GM19035 (cell line): Measurements from ENCODE around the gene RPS27L.

Experiments
- ATAC-seq: cut with Tn5 transposase; IDR thresholded peaks from one replicate; pipeline ENCODE4 v1.9.1; 2021; ENCODE audit not compliant: unreplicated experiment

RPS27L gene

DNA sequence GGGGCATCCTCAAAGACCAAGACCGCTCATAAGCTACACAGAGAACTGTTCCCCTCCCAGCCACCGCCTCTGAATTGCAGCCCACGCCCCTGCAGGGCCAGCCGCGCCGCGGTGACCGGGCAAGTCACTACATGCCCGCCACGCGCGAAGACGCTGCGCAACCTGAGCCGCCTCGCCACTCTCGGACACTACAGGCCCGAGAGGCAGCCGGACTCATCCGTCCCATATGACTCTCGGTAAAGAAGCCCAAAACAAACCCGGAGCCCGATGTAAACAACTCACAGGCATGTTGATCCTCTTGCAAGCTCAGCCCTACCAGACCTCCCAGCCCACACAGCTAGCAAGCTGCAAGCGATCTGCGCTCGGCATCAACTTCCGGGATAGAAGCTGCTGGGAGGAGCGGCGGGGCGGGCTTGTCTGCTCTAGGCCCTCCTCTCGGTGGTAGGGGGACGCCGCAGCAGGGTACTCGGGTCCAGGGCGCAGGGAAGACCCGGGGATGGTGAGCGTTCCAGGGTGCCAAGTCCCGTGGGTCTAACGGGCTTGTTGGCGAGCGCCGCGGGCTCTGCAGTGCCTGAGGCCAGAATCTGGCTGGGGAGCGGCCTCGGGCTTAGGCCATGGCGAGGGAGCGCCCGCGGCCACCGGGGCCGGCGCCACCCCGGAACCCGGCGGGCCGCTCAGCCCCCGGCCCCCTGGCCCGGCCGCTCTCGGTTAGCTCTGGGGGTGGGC, at the start of gene RPS27L:
TSS of gene RPS27L (minus strand) at position 360 of the 726 bp plus-strand sequence. CDS start at position 288, 72 bp downstream.
- ATAC-seq = peak; percentile 86

DNA sequence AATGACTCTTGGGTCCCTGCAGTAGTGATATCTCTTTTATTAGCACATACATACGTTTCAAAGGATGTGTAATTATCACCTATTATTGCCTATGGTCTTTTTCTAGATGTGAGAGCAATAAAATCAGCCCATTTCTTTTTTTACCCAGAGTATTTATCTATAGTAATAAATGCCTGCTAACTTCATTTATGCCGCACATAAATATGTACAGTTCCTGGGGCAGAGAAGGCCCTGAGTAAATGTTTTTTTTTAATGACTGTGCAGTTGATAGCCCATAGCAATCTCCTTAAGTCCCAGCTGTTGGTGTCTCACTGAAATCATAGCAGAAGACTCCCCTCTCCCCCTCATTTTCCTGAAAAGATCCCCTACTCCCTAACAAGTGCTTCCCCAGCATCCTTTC, 48.8 kb upstream of the RPS27L start:
- no peak for ATAC-seq

DNA sequence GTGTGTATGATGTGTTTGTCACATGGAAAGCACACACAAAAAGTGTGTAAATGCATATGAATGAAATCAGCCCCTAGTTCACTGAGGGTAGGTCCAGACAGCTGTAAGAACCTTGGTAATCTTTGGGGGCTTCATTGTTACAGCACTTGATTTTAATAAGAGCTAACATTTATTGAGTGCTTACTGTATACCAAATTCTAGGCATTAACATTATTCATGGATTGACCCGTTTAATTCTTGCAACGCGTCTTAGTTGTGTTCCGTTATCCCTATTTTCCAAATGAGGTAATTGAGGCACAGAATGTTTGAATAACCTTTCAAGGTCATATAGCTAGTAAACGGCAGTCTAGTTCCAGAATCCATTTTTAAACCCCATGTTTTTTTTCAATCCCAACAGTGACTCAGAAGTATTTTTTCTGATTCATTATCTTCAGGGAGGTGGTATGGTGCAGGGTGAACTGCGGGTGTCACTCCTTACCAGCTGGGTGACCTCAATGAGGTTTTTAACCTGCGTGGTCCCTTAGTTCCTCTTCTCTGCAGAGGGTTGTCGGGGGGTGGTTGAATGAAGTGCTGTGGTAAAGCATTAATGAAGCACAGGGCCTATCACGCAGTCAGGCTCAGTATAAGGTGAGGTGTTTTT, 46.3 kb upstream of the RPS27L start:
- ATAC-seq = no peak

DNA sequence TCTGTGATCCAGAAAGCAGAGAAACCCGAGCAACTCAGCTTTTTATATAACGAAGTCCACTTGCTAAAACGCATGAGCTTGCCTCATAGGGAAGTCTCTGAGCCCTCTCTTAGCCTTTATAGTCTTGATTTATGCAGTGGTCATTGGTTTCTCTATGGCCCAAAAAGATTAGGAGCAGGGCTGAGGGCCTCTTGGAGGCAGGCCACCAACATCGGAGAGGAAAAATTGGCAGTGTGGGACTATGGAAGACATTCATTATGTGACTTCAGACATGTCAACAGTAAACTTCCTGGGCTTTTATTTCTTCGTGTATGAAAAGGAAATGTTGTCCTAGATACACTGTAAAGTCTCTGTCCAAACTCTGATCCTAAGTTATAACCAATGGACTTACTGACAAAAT, 45.6 kb upstream of the RPS27L start:
- ATAC-seq = no peak

DNA sequence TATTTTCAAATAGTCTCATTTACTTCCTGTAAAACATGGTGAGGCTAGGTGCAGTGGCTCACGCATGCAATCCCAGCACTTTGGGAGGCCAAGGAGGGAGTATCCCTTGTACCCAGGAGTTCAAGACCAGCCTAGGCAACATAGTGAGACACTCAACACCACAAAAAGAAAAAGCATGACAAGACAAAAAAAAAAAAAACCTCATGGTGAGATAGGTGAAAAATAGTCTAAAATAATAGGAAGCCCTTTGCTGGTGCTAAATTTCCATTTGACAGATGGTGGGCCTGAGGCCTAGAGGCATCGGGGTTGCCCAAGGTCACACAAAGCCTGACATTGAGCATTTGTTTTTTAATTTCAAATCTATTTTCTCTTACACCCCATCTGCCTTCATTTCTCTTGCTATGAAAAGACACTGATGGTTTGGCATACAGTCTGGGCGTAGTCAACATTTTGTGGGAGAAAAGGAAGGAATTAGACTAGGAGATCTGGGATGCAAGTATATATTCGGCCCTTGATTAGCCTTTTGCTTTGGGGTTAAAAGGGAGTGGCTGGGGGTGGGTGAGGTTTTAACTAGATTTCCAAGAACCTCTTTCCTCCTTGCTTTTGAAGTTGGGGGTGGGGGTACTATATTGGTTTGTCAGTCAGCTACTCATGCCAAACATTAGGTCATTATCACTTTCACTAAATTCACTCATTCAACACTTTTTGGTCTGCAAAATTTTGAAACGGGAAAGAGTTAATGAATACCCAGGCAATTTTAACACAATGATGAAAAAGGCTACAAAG, 43.4 kb upstream of the RPS27L start:
- no peak for ATAC-seq

DNA sequence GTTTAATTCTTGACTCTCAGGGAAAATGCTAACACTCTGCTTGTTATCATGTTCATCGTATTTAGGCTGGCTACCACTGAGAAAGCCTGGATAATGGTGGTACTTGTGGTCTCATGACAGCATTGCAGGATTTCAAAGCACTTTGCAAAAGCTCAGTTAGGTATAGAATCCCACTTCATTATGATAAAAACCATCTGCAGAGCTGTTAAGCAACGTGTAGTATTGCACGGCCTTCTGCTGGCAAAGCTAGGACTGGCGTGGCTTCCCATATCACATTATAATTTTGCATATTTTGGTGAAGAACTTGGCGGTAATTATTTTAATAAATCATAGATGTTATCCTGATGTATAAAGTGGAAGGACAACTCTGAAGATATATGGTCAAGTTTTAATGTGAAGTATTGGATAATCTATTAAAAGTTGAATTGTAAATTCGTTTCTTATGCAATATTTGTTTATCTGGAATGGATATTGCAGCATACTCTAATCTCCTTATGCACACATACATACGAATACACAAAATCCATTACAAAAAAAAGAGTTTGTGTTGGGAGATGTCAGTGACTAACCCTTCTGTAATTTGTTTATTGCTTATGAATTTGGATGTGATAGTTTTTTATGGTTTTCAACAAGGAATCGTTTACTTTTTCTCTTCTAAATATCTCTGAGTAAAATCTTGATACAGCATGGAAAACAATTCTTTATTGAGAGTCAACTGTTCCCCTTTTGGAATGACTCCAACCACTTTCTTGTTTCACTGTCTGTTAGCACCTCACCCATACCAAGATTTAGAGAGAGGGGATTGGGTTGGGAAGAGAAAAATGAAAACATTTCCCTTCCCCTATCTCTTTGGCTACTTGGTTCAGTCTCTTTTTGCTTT, 41.3 kb upstream of the RPS27L start:
- ATAC-seq = no peak

DNA sequence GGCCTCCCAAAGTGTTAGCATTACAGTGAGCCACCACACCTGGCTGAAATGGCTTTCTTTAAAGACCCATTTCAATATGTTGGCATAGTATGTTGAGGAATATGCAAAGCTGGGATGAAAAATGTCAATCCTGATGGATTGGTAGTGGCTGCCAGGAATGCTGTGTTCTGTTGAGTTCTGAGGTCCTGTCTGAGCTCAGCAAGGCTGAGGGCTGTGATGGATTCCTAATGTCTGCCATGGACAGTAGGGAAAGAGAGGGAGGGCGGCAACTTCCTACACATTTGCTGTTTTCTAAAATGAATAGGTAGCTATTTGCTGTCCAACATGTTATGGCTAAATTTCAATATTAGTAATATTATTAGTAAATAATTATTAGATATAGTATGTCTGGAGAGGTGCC, 40.3 kb upstream of the RPS27L start:
- no peak for ATAC-seq

DNA sequence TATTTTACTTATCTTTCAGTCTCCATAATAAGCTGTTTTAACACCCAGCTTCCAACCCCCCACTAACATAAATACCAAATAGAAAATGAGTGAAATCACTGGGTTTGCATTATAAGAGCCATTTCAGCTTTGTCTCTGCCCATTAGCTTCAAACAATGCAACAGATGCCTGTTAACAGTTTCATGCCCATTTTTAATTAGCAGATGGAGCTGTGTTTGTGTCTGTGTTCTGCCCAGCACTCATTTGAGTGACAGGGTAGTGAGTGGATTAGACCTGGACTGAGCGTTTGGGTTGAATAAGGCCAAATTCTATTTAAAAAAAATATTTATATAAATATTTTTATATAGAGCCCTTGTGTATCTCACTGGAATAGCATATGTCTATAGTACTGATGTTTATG, 39.6 kb upstream of the RPS27L start:
- ATAC-seq = no peak

DNA sequence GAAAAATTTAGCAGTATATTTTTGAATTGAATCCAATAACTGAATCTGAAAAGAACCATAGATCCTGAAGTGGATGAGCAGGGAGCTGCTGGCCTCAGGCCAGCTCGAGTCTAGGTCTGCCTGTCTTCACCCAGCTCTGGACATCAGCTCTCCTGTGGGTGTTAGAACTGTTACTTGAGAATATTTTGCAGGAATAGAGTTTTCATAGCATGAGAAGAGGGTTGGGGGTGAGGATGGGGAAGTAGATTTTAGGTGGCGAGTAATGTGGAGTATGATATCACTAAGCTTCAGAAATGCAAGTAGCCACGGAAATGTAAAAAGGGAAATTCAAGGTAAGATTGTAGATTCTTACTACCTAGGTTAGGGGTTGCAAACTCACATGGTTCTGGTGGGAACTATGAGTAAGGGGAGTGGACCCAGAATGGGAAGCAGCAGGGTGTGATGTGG, 38.3 kb upstream of the RPS27L start:
- ATAC-seq = no peak

DNA sequence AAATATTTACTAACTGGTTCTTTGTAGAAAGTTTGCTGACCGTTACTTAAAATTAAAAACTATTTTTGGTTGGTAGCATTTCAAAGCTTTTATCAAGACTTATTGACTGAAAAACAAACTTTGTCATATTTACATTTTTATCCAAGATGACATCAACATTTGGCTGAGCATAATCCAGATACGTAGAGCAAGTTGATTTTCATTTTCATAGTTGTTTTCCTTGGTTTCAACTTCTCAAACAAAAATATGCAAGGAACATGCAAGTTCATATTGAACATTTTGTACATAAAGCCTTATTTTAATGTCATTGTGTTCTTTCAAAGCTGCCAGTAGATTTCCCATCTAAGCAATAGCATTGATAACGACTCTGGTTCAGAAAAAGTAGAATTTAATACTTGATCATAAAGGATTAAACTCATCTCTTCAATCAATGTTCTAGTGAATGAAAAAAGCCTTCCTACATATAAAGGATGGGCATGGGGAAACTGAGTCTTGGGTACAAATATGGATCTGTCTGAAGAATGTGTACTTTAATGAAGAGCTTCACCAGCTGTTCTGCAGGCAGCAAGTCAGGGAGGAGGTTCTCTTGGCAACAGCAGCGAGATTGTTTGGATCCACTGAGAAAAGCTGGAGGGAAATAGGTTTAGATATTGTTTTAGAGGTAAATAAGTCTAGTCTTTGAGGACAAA, 37.7 kb upstream of the RPS27L start:
- ATAC-seq = no peak

DNA sequence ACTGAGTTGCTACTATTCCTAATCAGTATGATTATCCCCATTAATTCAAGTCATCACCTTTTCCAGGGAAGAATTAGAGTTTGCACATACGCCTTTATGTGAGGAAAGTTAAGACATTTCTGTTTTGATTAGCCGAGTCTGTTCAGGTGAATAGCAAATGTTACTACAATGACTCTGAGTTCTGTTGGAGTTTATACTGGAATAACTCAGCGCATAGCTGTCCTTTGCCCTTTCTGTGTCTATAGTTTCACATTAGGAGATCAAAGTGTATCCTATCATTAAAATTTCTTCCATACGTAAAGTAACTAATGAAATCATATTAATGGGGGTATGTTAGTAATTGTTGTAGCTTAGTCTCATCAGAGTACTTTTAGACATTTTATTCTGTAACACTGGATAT, 37.0 kb upstream of the RPS27L start:
- no peak for ATAC-seq

DNA sequence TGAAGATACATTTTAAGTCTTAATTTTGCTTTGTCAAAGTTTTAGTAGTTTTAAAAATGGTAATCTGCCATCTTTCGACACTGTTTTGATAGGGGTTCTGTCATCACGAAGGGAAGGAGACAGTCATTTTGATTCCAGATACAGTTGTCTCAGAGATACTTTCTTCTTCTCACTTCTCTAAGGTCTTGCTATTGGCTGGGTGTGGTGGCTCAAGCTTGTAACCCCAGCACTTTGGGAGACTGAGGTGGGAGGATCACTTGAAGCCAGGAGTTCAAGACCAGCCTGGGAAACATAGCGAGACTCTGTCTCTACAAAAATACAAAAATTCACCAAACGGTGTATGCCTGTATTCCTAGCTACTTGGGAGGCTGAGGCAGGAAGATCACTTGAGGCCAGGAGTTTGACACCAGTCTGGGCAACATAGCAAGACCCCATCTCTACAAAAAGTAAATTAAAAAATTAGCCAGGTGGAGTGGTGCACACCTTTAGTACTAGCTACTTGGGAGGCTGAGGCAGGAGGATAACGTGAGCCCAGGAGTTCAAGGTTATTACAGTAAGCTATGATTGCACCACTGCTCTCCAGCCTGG, 35.4 kb upstream of the RPS27L start:
- no peak for ATAC-seq

DNA sequence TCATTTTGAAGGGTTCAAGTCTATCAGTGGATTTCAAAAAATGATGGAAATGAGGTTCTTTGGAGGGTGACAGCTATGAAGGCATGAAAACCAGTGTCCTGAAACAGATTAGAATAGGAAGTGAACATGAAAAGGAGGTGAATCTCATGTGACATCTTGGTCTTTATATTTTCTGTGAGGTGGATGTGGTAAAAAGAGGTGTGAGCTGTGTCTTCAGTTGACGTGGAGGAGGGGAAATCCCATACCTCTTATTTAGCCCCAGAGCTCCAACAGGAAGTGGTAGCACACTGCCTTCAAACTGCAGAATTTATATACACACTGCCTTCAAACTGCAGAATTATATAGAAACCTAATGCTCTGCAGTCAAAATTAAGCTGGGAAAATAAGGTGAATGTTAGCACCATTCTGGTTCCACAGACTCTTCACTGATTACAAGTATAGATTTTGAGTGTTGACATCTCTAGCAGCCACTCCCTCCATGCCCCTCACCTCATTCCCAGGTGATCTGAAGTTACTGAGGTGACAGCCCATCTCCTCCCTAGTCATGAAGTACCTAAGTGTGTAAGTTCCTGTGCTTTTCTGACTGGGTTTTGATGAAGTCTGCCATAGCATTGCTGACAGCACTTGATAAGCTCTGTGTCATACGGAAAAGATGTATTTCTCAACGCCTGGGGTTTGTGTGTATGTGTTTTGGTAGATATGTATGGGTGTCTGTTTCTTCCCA, 34.8 kb upstream of the RPS27L start:
- peak; percentile 36 for ATAC-seq

DNA sequence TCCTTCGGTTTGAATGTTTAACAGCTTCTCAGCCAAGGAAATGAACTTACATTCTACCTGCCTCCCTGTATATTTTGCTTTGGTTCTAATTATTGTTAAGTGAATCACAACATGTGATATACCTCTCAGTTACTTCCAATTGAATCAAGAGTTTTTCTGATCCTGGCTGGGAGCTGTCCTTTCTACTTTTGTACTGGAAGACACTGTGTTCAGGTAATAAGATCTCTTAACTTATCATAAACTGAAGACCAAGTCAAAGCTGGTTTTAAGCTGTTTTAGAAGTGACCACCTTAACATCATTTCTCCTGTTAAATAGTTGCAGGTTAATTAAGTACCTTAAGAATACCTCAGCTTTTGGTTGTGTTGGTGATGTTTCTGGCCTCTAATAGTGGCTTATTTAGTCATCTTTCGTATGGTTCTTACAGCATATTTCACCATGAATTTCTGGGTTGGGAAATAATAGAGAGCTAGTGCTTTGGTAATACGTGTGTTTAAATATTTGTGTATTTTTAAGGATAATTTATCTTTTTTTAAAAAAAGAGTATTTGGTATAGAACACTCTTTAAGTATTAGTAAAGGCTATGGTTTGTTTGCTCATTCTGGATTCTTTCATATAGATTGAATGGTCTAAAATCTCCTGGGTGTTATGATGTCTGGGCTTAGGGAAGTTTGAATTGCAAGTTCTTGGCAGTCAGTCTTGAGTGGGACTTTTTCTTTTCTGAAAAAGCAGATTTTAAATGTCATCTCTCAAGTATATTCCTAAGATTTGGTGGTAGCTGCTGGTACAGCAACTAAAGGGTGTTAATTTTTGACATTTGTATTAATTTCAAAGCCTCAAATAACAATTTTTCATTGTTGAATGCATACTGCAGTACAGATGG, 33.7 kb upstream of the RPS27L start:
- ATAC-seq = no peak

DNA sequence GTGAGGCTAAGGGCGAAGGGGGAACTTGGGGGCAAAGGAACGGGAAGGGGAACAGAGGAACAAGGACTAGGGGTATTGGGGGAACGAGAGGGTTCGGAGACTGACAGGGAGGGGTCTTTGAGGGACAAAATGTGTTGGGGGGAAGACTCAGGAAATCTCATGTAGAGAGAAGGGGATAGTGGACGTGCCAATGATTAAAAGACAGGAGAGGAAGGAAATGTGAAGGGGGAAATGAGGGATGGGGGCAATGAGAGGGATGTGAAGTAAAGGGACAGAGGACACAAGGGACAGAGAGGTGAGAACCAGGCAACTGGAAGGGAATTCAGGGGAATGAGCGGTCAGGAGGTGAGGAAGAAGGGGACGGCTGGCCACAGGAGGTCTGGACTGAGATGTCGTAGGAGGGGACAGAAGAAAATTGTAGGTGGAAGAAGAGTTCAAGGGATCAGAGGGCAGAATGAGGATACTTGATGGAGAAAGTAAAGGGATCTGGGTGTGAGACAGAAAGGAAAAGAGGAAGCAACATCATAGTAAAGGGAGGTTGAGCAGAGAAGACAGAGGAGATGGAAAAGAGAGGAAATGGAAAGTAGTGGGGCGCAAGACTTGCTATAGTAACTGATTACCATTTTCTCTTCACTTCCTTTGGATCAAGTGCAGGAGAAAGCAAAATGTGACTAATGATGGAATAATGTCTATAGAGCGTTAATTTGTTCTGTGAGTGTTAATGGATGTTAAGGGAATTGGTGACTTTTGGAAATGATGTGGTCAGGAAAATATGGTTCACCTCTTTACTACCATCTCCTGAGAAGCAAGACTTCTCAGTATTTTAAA, 32.9 kb upstream of the RPS27L start:
- ATAC-seq = no peak

DNA sequence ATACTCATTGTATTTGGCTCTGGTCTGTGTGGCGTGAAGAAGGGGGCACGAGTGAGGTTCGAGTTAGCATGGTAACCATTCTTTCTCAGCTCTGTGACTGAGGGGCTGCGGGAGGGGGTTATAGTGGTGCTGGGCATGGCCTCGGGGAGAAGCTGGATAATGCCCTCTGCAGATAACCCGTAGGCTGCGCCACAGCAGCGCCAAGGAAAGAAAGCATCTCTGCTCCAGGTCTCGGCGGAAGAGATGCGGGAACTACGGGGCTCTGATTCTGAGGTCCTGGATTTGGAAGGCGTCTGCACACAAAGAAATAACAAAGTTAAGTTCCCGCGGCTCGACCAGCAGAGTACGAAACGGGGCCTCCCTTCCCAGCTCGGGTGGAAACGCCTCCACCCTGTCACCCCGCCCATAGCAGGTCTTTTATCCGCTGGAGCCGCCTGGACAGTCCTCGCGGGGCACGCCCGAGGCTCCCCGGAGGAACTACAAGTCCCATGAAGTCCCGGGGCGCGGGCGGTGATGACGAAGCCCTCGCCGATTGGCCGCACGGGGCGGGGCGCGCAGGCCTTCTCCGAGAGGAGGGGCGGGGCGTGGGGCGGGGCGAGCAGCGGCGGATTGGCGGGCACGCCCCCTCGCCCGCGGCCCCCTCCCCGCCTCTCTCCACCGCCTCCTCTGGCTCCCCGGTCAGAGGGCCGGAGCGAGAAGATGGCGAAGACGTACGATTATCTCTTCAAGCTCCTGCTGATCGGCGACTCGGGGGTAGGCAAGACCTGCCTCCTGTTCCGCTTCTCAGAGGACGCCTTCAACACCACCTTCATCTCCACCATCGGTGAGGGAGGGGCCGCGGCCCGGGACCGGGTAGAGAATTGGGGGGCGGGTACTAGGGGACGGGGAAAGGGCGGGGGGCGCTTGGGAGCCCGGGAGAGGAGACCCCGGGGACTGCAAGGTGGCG, 31.9 kb upstream of the RPS27L start, which contains the start of gene RAB8B:
TSS of gene RAB8B (plus strand) at position 681 of the 946 bp plus-strand sequence. CDS start at position 700, 19 bp downstream.
- peak; percentile 77 for ATAC-seq
